ENCODE measurements around the gene UVRAG.

Gene UVRAG

GRCh38 chr11:76007166-76007565 is 192.2 kb downstream of the UVRAG start:
- H3K4me3 ChIP-seq (replicated peaks in 1 of 2; ENCODE audit: low read depth in 2 of 2, low read length in 2 of 2), result no peak overlapping the region

GRCh38 chr11:76008474-76008873 is 193.5 kb downstream of the UVRAG start:
- peak; percentile 24 to 76 for DNase-seq (ENCODE audit: low read depth in 2 of 2)
- TF ChIP-seq CTCF (IDR thresholded peaks at IDR 0.05; ENCODE audit: low read depth, low read length), result no peak

More at GRCh38 chr11:76007166-76007565, 192.2 kb downstream of the UVRAG start:
- DNase-seq (ENCODE audit: low read depth in 2 of 2), result no peak
- TF ChIP-seq CTCF (IDR thresholded peaks at IDR 0.05; ENCODE audit: low read depth, low read length), result no peak

GRCh38 chr11:76010051-76010450 is 195.0 kb downstream of the UVRAG start:
- no peak for TF ChIP-seq CTCF (IDR thresholded peaks at IDR 0.05; ENCODE audit: low read depth, low read length)
- DNase-seq (ENCODE audit: low read depth in 2 of 2), result no peak
- no peak overlapping the region for H3K4me3 ChIP-seq (replicated peaks in 1 of 2; ENCODE audit: low read depth in 2 of 2, low read length in 2 of 2)

More at GRCh38 chr11:76008474-76008873, 193.5 kb downstream of the UVRAG start:
- no peak overlapping the region for H3K4me3 ChIP-seq (replicated peaks in 1 of 2; ENCODE audit: low read depth in 2 of 2, low read length in 2 of 2)

GRCh38 chr11:76013526-76013925 is 198.5 kb downstream of the UVRAG start:
- no peak overlapping the region for H3K4me3 ChIP-seq (replicated peaks in 1 of 2; ENCODE audit: low read depth in 2 of 2, low read length in 2 of 2)
- TF ChIP-seq CTCF (IDR thresholded peaks at IDR 0.05; ENCODE audit: low read depth, low read length), result no peak
- DNase-seq (ENCODE audit: low read depth in 2 of 2), result no peak

GRCh38 chr11:76023236-76024068 is 208.4 kb downstream of the UVRAG start:
- H3K4me3 ChIP-seq (replicated peaks in 1 of 2; ENCODE audit: low read depth in 2 of 2, low read length in 2 of 2), result no peak overlapping the region
- DNase-seq (ENCODE audit: low read depth in 2 of 2), result no peak
- TF ChIP-seq CTCF (IDR thresholded peaks at IDR 0.05; ENCODE audit: low read depth, low read length), result no peak

- no peak for TF ChIP-seq CTCF (IDR thresholded peaks at IDR 0.05; ENCODE audit: low read depth, low read length)
- H3K4me3 ChIP-seq (replicated peaks in 1 of 2; ENCODE audit: low read depth in 2 of 2, low read length in 2 of 2), result no peak overlapping the region
- peak; percentile 63 to 85 for DNase-seq (ENCODE audit: low read depth in 2 of 2)
Measured at GRCh38 chr11:76025068-76025467, 210.1 kb downstream of the UVRAG start.

Measured in cardiac fibroblast (primary cell).